NCI-H1105 treated with DMSO at 0.1 percent for 48 hours (cell line): ENCODE data around the gene THADA.
A peak's percentile ranks its signal among the peaks of the same experiment; 100 is the strongest.

Source experiments
- DNase-seq: peaks from one replicate; lab custom pipeline; 2025; lab: John Stamatoyannopoulos, UW

The THADA gene

GRCh38 chr2:43495727-43496126 lies 100.1 kb downstream of the THADA start:
- DNase-seq, result no peak

- no peak for DNase-seq
Observed at GRCh38 chr2:43493954-43494353, 101.9 kb downstream of the THADA start.

- no peak for DNase-seq
Observed at GRCh38 chr2:43491065-43491639, 104.7 kb downstream of the THADA start.

- no peak for DNase-seq
Observed at GRCh38 chr2:43490252-43490786, 105.5 kb downstream of the THADA start.

GRCh38 chr2:43488737-43489136 lies 107.1 kb downstream of the THADA start:
- DNase-seq, result no peak

DNA sequence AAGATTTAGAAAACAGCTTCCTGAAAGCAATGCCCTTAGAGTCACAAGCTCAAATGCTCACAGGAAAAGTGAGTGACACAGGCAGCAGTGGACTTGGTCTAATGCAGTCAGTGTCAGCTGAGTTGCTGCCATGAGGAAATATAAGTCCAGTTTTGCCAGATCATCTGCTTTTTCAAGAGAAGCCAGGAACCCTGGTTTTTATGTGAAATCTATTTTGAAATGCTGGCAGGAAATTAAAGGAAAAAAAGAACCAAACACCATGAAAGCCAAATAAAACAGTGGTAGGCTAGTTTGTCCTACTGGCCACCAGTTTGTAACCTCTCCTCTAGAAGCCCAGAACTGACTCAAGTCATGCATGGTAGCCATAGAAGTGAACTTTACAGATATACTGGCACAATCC lies 109.2 kb downstream of the THADA start:
- no peak for DNase-seq

GRCh38 chr2:43484323-43484930 lies 111.4 kb downstream of the THADA start:
- peak; percentile 63 for DNase-seq

DNA sequence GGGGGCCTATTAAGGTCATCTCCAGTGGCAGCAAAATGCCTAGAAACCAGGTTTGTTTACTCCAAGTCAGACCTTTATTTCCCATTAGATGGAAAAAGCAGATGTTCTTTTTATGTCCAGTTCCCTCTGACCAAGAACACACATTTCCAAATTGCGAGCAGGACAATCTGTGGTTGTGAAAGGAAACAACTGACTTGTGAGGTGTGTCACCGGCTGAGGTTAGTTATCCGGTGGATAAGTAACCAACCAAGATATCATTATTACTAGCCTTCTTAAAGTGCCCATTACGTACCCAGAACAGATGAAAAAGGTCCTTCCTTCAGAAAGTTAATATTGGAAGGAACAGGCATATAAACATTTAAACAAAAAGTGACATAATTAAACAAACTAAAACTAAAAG lies 112.9 kb downstream of the THADA start:
- DNase-seq, result no peak

GRCh38 chr2:43481927-43482542 lies 113.8 kb downstream of the THADA start:
- DNase-seq, result no peak

- no peak for DNase-seq
Observed at GRCh38 chr2:43480874-43481273, 115.0 kb downstream of the THADA start.

DNA sequence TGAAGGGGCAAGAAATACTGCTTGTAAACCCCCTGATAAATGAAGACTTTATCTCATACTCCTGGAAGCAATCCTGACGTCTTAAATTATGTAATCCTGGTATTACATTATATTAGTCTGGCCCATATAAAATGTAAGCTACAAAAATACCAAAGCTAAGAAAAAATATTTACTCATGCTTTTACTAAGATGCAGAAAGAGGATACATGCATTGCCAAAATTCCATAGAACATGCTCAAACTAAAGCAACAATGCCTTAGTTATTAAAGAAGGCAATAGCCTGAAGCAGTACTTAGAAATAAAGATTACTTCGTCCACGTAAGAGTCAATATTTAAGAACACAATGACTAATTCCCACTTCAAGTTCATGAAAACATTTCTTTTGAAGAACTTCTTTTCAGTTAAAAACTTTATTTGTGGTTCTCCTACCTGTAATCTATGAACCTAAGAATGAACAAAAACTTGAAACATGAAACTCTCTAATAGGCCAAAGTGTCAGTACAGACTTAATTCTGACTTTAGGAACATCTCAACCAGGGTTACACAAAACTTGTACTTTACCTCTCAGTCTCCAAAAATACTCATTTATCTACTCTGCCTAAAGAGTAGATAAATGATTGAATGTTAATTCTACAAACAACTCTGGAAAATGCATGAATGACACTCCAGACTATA lies 117.3 kb downstream of the THADA start:
- no peak for DNase-seq

DNA sequence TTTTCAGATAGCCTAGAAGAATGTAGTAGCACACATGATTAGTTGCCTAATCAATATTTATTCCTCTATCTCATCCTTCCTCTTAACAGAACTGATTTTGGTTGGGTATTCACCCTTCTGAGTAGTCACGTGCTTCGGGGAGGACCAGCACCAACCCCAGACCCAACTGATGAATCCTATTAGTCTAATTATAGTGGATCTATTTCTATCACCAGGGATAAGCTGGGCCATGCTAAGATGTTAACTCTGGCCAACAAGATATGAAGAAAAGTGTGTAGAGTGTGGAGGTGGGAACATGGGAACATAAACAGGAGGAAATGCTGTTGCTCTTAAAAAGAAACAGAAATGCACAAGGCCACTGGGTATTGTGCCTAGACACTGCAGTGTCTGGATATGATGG lies 119.9 kb downstream of the THADA start:
- no peak for DNase-seq

DNA sequence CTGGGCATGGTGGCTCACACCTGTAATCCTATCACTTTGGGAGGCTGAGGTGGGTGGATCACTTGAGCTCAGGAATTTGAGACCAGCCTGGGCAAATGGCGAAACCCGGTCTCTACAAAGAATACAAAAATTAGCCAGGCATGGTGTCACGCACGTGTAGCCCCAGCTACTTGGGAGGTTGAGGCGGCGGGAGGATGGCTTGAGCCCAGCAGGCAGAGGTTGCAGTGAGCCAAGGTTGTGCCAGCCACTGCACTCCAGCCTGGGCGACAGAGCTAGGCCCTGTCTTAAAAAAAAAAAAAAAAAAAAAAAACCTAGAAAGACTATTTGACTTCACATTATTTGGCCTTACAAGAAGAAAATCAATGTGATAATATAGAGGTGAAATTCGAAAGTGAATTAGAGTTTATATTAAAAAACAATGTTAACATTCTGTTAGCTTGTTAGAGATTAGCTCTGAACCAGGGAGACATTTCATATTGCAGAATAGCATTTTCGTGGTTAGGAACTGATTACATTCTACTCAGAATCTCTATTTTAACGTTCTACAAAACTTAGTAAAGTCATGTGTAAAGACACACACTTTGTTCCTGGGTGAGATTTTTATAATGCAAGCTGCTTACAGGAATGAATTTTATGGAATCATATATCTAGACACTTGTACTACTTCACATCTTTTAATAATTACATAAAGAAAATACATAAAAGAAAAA lies 120.5 kb downstream of the THADA start:
- DNase-seq, result no peak

DNA sequence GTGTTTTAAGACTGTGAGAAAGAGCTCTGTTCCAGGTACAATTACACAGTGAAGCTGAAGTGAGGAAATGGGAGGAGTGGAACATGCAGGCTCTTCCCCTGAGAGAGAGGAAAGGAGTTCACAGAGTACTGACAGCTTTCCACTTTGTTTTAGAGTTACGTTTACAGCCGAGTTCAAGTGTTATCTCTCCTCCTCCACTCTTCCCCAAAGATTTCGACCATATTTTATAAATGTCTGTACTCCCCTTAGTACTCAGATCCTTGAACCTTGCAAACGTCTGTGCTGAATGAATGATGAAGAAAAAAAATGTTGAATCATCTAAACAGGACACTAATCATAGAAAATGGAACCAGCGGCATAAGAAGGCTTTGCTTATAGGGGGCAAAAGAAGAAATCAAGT lies 121.6 kb downstream of the THADA start:
- DNase-seq, result no peak

GRCh38 chr2:43473767-43474166 lies 122.1 kb downstream of the THADA start:
- DNase-seq, result no peak

DNA sequence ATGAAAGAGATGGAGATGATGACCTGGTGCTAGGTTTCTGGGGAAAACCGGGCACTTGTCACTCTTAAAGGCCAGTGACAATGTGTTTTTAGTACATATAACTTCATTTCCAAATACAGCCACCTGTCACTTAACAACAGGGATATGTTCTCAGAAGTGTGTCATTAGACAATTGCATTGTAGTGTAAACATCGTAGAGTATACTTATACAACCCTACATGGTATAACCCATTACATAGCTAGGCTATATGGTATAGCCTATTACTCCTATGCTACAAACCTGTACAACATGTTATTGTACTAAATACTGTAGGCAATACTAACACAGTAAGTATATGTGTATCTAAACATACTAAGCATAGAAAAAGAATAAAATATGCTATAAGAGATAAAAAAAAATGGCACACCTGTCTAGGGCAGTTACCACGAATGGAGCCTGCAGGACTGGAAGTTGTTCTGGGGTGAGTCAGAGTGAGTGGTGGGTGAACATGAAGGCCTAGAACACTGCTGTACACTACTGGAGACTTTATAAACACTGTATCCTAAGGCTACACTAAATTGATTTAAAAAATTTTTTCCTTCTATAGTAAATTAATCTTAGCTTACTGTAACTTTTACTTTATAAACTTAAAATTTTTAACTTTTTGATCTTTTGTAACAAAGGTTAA lies 123.2 kb downstream of the THADA start:
- DNase-seq, result peak; percentile 13

DNA sequence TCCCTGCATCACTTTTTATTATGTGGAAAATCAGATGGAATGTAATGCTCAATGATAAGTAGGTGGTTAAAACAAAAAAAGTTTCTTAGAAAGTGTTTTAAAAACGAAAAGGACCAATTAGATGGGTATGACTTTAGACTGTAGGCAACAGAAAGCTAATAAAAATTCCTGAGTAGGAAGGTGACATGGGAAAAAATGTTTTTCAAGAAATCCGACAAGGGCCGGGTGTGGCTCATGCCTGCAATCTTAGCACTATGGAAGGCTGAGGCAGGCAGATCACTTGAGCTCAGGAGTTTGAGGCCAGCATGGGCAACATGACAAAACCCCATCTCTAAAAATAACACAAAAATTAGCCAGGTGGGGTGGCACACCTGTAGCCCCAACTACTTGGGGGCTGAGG lies 126.1 kb downstream of the THADA start:
- DNase-seq, result no peak

DNA sequence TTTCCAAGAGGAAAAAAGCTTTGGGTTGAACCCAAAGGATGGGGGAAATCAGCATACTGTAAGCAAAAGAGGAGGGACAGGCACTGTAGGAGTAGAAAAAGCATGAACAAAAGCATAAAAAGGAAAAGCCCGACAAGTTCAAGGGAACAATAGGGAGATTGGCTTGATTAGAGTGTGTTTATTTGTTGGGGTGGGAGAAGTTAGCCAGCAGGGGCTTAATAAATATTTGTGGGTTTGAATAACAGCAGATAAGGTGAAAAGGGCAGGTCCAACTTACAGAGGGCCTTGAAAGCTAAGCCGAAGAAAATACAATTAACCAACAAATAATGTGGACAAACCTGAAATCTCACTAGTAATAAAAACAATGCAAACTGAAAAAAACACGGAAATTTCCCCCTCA lies 126.7 kb downstream of the THADA start:
- DNase-seq, result no peak

- no peak for DNase-seq
Observed at GRCh38 chr2:43467891-43468290, 127.9 kb downstream of the THADA start.

DNA sequence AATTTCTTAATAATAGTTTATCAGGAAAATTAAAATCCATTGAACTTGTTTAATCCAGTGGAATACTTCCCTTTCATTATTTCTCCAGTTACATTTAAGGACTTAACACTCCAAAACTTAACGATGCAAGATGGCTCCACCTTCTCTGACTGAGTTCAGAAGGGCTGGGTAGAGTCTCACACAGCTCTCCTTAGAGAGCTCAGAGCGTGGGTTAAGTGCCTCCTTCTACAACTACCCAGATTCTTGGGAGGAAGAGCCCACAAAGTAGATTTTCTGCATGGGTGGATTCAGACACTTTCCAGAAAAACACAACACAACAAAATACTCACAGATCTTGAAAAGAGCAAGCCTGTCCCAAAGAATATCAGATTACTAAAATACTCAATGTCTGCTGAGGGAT lies 130.6 kb downstream of the THADA start:
- DNase-seq, result no peak

GRCh38 chr2:43464590-43464989 lies 131.2 kb downstream of the THADA start:
- DNase-seq, result no peak
